ENCODE results near the gene PIF1. TPM values are rescaled to one million over a fixed set of nuclear protein-coding genes. Genes with fewer than 3 reads are reported as not detected.

Gene PIF1
- total RNA-seq, 2 experiments from 2014 or later = 82.9 to 126 TPM

GRCh38 chr15:64807751-64808222, 17.7 kb downstream of the PIF1 start:
- H3K4me1 ChIP-seq (ENCODE audit: insufficient read depth, low read length, poor library complexity, severe bottlenecking) = no peaks in the 10 kb centered on the region
- intact Hi-C loops (cut with micrococcal nuclease; ENCODE audit: unreplicated experiment) = no loop called here
- H3K27ac ChIP-seq (ENCODE audit: low read depth, low read length, poor library complexity, severe bottlenecking) = no peak overlapping the region
- ChIA-PET POLR2A (interaction anchor here (0.7 kb wide), 2 partner anchors 137 to 178 kb away, joined by 3 read pairs; no protein-coding TSS in a partner anchor), CTCF (ENCODE audit: unreplicated experiment) (no interaction called here)
- BruUV-seq (replicated peaks) = no TSS peak
- no peak for DNase-seq (ENCODE audit: low spot score)
- H3K4me3 ChIP-seq (ENCODE audit: low read depth, low read length, poor library complexity, severe bottlenecking) = no peak overlapping the region
- H3K4me2 ChIP-seq (ENCODE audit: low read length) = no peak overlapping the region
- H3K79me2 ChIP-seq (ENCODE audit: insufficient read depth, low read depth, low read length) = no peaks in the 10 kb centered on the region
- H3K36me3 ChIP-seq (ENCODE audit: insufficient read depth, low read length) = no peaks in the 10 kb centered on the region
- no peaks in the 10 kb centered on the region for H3K9me3 ChIP-seq (ENCODE audit: low read length)
- no peaks in the 10 kb centered on the region for H4K20me1 ChIP-seq (ENCODE audit: insufficient read depth, low read length)
- H2AFZ ChIP-seq (ENCODE audit: low read length) = no peak overlapping the region
- no peak for TF ChIP-seq CTCF (conservative IDR thresholded peaks at IDR 0.05; ENCODE audit: low read length)
- TF ChIP-seq EZH2phosphoT487 (IDR thresholded peaks at IDR 0.05; ENCODE audit: borderline replicate concordance, low read depth, low read length) = no peak
- no peaks in the 10 kb centered on the region for H3K9me2 ChIP-seq (ENCODE audit: insufficient read depth, low read length)

- CTCF ChIA-PET (ENCODE audit: unreplicated experiment) = no interaction called here
- no TSS peak for BruUV-seq (replicated peaks)
- DNase-seq (ENCODE audit: low spot score) = no peak
Measured at GRCh38 chr15:64807051-64807749, 18.2 kb downstream of the PIF1 start.

More at GRCh38 chr15:64807051-64807749, 18.2 kb downstream of the PIF1 start:
- Histone ChIP-seq H3K9me2 (ENCODE audit: insufficient read depth, low read length) (no peaks in the 10 kb centered on the region), H4K20me1 (ENCODE audit: insufficient read depth, low read length) (no peaks in the 10 kb centered on the region), H3K79me2 (ENCODE audit: insufficient read depth, low read depth, low read length) (no peaks in the 10 kb centered on the region), H3K4me1 (ENCODE audit: insufficient read depth, low read length, poor library complexity, severe bottlenecking) (no peaks in the 10 kb centered on the region), H3K9me3 (ENCODE audit: low read length) (no peaks in the 10 kb centered on the region), H3K27ac (ENCODE audit: low read depth, low read length, poor library complexity, severe bottlenecking) (no peak overlapping the region), H3K36me3 (ENCODE audit: insufficient read depth, low read length) (no peaks in the 10 kb centered on the region), H2AFZ (ENCODE audit: low read length) (no peak overlapping the region), H3K4me3 (ENCODE audit: low read depth, low read length, poor library complexity, severe bottlenecking) (no peak overlapping the region), H3K4me2 (ENCODE audit: low read length) (no peak overlapping the region)
- POLR2A ChIA-PET = no interaction called here
- intact Hi-C loops (cut with micrococcal nuclease; ENCODE audit: unreplicated experiment) = no loop called here
- TF ChIP-seq EZH2phosphoT487 (IDR thresholded peaks at IDR 0.05; ENCODE audit: borderline replicate concordance, low read depth, low read length) (no peak), CTCF (conservative IDR thresholded peaks at IDR 0.05; ENCODE audit: low read length) (no peak)
